ENCODE results near the gene TMEM273. TPM values are rescaled to one million over a fixed set of nuclear protein-coding genes. Genes with fewer than 3 reads are reported as not detected.

Gene TMEM273
- total RNA-seq, 1 donor from 2014 or later = not detected

DNA sequence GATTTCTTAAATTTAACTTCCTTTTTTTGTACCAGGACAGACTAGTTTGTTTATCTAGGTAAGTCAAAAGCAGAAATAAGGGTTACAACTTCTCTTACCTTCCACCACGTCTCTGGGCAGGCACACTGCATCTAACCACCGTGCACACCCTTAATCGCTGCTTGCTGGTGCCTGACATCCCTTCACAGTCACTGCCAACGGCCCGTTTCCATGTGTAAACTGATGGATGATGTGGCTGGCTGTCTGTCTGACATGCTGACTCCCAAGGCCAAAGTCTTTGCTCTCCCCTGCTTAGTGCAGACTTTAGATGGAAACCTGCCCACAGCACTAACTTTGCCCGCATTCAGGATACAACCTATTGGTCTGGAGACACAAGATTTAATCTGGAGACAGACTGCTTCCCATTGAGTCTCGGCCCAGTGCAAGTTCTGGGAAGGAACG, 1.1 kb downstream of the TMEM273 start:
- Mint-ChIP-seq H3K9me3 (ENCODE audit: low read depth) (no peaks in the 10 kb centered on the region), H3K36me3 (ENCODE audit: insufficient read depth) (no peaks in the 10 kb centered on the region), H3K27ac (no peak overlapping the region), H3K4me1 (ENCODE audit: low read depth) (peaks cover 6% of the 10 kb centered on the region), H3K27me3 (peaks cover 7% of the 10 kb centered on the region), H3K4me3 (ENCODE audit: low read depth) (no peak overlapping the region)
- no peak for DNase-seq (ENCODE audit: low spot score, unreplicated experiment)
- TF ChIP-seq, protein P1, sequence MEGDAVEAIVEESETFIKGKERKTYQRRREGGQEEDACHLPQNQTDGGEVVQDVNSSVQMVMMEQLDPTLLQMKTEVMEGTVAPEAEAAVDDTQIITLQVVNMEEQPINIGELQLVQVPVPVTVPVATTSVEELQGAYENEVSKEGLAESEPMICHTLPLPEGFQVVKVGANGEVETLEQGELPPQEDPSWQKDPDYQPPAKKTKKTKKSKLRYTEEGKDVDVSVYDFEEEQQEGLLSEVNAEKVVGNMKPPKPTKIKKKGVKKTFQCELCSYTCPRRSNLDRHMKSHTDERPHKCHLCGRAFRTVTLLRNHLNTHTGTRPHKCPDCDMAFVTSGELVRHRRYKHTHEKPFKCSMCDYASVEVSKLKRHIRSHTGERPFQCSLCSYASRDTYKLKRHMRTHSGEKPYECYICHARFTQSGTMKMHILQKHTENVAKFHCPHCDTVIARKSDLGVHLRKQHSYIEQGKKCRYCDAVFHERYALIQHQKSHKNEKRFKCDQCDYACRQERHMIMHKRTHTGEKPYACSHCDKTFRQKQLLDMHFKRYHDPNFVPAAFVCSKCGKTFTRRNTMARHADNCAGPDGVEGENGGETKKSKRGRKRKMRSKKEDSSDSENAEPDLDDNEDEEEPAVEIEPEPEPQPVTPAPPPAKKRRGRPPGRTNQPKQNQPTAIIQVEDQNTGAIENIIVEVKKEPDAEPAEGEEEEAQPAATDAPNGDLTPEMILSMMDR (IDR thresholded peaks at IDR 0.05; ENCODE audit: unreplicated experiment) = no peak

DNA sequence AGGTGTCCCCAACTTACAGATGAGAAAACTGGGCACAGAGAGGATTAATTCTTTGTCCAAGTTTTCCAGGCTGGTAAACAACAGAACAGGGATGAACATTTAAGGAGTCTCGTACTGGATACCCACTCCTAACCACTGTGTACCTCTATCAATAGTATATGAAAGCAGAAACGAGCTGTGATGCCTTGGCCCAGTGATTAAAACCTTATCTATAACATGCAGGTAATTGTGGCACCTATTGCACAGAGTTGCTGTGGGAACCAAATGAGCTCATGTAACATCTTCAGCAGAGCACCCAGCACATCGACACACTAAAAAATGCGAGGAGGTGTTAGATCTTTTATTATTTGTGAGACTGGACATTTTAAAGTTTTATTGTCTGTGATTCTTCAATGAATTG, 1.6 kb downstream of the TMEM273 start:
- Mint-ChIP-seq H3K36me3 (ENCODE audit: insufficient read depth) (no peaks in the 10 kb centered on the region), H3K9me3 (ENCODE audit: low read depth) (no peaks in the 10 kb centered on the region), H3K4me1 (ENCODE audit: low read depth) (peaks cover 6% of the 10 kb centered on the region), H3K4me3 (ENCODE audit: low read depth) (no peak overlapping the region), H3K27ac (no peak overlapping the region), H3K27me3 (peaks cover 7% of the 10 kb centered on the region)
- no peak for DNase-seq (ENCODE audit: low spot score, unreplicated experiment)
- TF ChIP-seq, protein P1 (IDR thresholded peaks at IDR 0.05; ENCODE audit: unreplicated experiment) = no peak

- Mint-ChIP-seq H3K27me3 (peaks cover 13% of the 10 kb centered on the region), H3K27ac (no peak overlapping the region), H3K4me3 (ENCODE audit: low read depth) (no peak overlapping the region), H3K9me3 (ENCODE audit: low read depth) (no peaks in the 10 kb centered on the region), H3K36me3 (ENCODE audit: insufficient read depth) (no peaks in the 10 kb centered on the region), H3K4me1 (ENCODE audit: low read depth) (peaks cover 2% of the 10 kb centered on the region)
- no peak for DNase-seq (ENCODE audit: low spot score, unreplicated experiment)
- TF ChIP-seq, protein P1 (IDR thresholded peaks at IDR 0.05; ENCODE audit: unreplicated experiment) = no peak
Measured at GRCh38 chr10:49185213-49185612, 3.0 kb downstream of the TMEM273 start.

DNA sequence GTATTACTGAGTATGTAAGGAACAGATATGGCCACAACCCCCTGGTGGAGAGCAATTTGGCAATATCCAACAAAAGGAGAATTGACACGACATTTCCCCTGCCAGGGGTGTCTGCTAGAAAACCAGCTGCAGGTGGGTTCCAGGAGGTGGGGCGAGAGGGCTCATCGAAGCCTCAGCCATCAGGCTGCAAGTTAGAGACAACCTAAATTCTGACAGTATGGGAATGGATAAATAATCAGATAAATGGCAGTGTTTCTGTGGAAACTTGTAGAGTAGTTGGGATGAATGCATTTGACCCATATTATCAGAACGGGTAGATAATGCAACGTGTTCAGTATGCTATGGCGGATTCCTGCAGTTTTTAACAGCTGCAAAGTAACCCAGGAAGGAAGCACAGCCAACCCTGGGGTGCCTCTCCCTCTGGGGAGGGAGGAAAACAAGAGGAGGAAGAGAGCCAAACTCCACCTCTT, 3.5 kb downstream of the TMEM273 start:
- Mint-ChIP-seq H3K27me3 (peaks cover 13% of the 10 kb centered on the region), H3K4me3 (ENCODE audit: low read depth) (no peak overlapping the region), H3K9me3 (ENCODE audit: low read depth) (no peaks in the 10 kb centered on the region), H3K4me1 (ENCODE audit: low read depth) (peaks cover 2% of the 10 kb centered on the region), H3K27ac (no peak overlapping the region), H3K36me3 (ENCODE audit: insufficient read depth) (no peaks in the 10 kb centered on the region)
- no peak for DNase-seq (ENCODE audit: low spot score, unreplicated experiment)
- TF ChIP-seq, protein P1 (IDR thresholded peaks at IDR 0.05; ENCODE audit: unreplicated experiment) = no peak

DNA sequence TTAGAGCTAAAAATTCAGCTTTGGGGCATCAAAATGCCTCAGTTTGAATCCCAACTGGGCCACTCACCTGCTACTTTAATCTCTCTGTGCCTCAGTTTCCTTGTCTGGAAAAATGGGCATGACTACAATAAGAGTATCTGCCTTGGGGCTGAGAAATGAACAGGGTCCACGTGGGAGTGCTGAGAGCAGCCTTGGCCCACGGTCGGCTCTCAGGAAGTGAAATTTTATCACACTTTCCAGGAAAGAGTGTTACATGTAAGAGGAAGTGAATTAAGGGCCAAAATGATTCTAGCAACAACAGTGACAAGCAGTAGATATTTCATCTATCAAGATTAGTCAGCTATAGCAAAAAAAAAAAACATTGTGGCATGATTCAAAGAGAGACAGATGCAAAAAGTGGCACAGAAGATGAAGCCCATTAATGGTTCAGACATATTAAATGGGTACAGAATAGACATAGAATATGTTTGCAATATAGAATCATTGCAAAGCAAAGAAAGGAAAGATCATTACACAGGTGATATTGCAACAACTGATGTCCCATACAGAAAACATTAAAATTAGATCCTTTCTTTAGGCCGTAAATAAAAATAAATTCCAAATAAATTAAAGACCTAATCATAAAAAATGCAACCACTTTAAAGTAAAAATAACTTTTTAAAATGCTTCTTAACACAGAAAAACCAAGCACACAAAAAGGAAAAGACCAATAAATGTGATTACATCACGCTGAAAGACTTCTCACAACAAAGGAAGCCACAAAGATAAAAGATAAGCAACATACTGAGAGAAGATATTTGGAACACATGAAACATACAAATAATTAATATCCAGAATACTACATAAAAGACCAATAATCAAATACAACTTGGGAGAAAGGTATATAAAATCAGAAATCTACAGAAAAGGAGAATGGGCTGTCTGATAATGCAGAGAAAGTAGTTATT, 4.3 kb downstream of the TMEM273 start:
- TF ChIP-seq, protein P1 (IDR thresholded peaks at IDR 0.05; ENCODE audit: unreplicated experiment) = no peak
- Mint-ChIP-seq H3K4me1 (ENCODE audit: low read depth) (peaks cover 2% of the 10 kb centered on the region), H3K4me3 (ENCODE audit: low read depth) (no peak overlapping the region), H3K36me3 (ENCODE audit: insufficient read depth) (no peaks in the 10 kb centered on the region), H3K27me3 (peaks cover 13% of the 10 kb centered on the region), H3K9me3 (ENCODE audit: low read depth) (no peaks in the 10 kb centered on the region), H3K27ac (no peak overlapping the region)
- DNase-seq (ENCODE audit: low spot score, unreplicated experiment) = no peak

Measured in progenitor cell of endocrine pancreas (in vitro differentiated cells).